K562 (cell line): ENCODE measurements around the gene TBC1D2. TPM values are rescaled to one million over a fixed set of nuclear protein-coding genes. Genes with fewer than 3 reads are reported as not detected.

ENCODE experiments used
- CBFA2T2 ChIP-seq: fragments of 450-650 bp; conservative IDR thresholded peaks from 2 replicates; pipeline ENCODE4 v1.6.1; 2017; ENCODE audit warnings: mild to moderate bottlenecking
- CHAMP1 ChIP-seq: fragments of 450-650 bp; IDR thresholded peaks from 2 replicates; pipeline ENCODE4 v1.6.1; 2016; ENCODE audit warnings: mild to moderate bottlenecking
- CTCFL ChIP-seq: IDR thresholded peaks from 2 replicates; pipeline ENCODE4 v1.6.1; 2011; ENCODE audit warnings: borderline replicate concordance, low read depth, mild to moderate bottlenecking, moderate library complexity, low read length; ENCODE audit not compliant: insufficient read depth, poor library complexity, severe bottlenecking
- FIP1L1 ChIP-seq: fragments of 200-400 bp; formaldehyde crosslinking; IDR thresholded peaks from 2 replicates; pipeline ENCODE4 v1.6.1; 2018; ENCODE audit warnings: mild to moderate bottlenecking, low read depth, low read length; ENCODE audit not compliant: poor library complexity, severe bottlenecking
- GTF2F1 ChIP-seq: IDR thresholded peaks from 2 replicates; pipeline ENCODE4 v1.6.1; 2011; ENCODE audit warnings: low read depth, low read length, improper control_type of control experiment
- HMG20A ChIP-seq: fragments of 450-650 bp; formaldehyde crosslinking; conservative IDR thresholded peaks from 2 replicates; pipeline ENCODE4 v1.4.0; 2020; ENCODE audit warnings: mild to moderate bottlenecking, mixed read lengths
- ID3 ChIP-seq, 2 experiments: fragments of 250-450 bp in 1 of 2; fragments of 450-650 bp in 1 of 2; sonication (Bioruptor Pico) in 1 of 2; IDR thresholded peaks; 2 replicates each; pipeline versions ENCODE4 v1.6.1 to v1.8.0; 2016 to 2021; ENCODE audit warnings: mild to moderate bottlenecking in 2 of 2, moderate library complexity in 2 of 2, missing compliant biosample characterization in 1 of 2, missing genetic modification characterization in 1 of 2
- MECOM ChIP-seq: fragments of 250-450 bp; sonication (Bioruptor Pico); IDR thresholded peaks from 2 replicates; pipeline ENCODE4 v1.8.0; 2022; ENCODE audit warnings: inconsistent platforms
- MXD1 ChIP-seq: fragments of 250-450 bp; sonication (Bioruptor Pico); IDR thresholded peaks from 2 replicates; pipeline ENCODE4 v1.8.0; 2021; ENCODE audit warnings: borderline replicate concordance, mild to moderate bottlenecking, moderate library complexity; ENCODE audit not compliant: poor library complexity, severe bottlenecking
- NFIX ChIP-seq: fragments of 250-450 bp; sonication (Bioruptor Pico); IDR thresholded peaks from 2 replicates; pipeline ENCODE4 v1.4.0; 2020; ENCODE audit warnings: low read depth, mild to moderate bottlenecking, moderate library complexity
- NR2C1 ChIP-seq, 2 experiments: fragments of 450-650 bp; IDR thresholded peaks; 2 replicates each; pipeline ENCODE4 v1.6.1; 2017; ENCODE audit warnings: mild to moderate bottlenecking in 2 of 2, antibody characterized with exemption in 1 of 2, inconsistent platforms in 1 of 2, missing compliant biosample characterization in 1 of 2, missing genetic modification characterization in 1 of 2
- POLR3G ChIP-seq: IDR thresholded peaks from 2 replicates; pipeline ENCODE4 v1.6.1; 2011; ENCODE audit not compliant: insufficient read length, insufficient replicate concordance; ENCODE audit errors: extremely low read depth
- RAD21 ChIP-seq, 2 experiments: fragments of 250-450 bp in 1 of 2; fragments of 450-650 bp in 1 of 2; sonication (Bioruptor Pico) in 1 of 2; formaldehyde crosslinking in 1 of 2; IDR thresholded peaks in 1 of 2; conservative IDR thresholded peaks in 1 of 2; 2 replicates each; pipeline versions ENCODE4 v1.4.0 to v1.8.0; 2020 to 2022; ENCODE audit warnings: mild to moderate bottlenecking in 2 of 2, moderate library complexity in 1 of 2
- SETDB1 ChIP-seq: IDR thresholded peaks from one replicate; pipeline ENCODE4 v1.6.1; 2012; ENCODE audit warnings: low read length, control low read depth, inconsistent platforms
- TFE3 ChIP-seq: fragments of 450-650 bp; formaldehyde crosslinking; IDR thresholded peaks from 2 replicates; pipeline ENCODE4 v1.4.0; 2020; ENCODE audit warnings: mild to moderate bottlenecking, mixed read lengths
- ZC3H11A ChIP-seq: IDR thresholded peaks from 2 replicates; pipeline ENCODE4 v1.6.1; 2012; ENCODE audit warnings: low read depth, low read length, improper control_type of control experiment
- ZFP1 ChIP-seq: fragments of 450-650 bp; formaldehyde crosslinking; IDR thresholded peaks from 2 replicates; pipeline ENCODE4 v1.4.0; 2020; ENCODE audit warnings: mild to moderate bottlenecking, mixed read lengths
- ZNF224 ChIP-seq: sonication (generic); formaldehyde crosslinking; IDR thresholded peaks from 2 replicates; pipeline ENCODE4 v1.8.0; 2022; ENCODE audit warnings: mild to moderate bottlenecking, missing genetic modification reagents
- ZNF253 ChIP-seq: fragments of 250-450 bp; sonication (Bioruptor Pico); conservative IDR thresholded peaks from 2 replicates; pipeline ENCODE4 v1.6.1; 2021; ENCODE audit warnings: mild to moderate bottlenecking
- polyA plus RNA-seq, 8 experiments: library from polyadenylated mRNA; depleted of rRNA in 4 of 8; stranded (reverse) in 5 of 8; unstranded in 3 of 8; fragments of >200 nt; fragmentation: Nextera tagmentation in 2 of 8; fragmentation: Illumina TruSeq in 1 of 8; extraction: Ambion mirVana in 2 of 8; extraction: Trizol in 1 of 8; gene quantifications; 2 replicates each; pipeline versions ENCODE4 v1.2.1 to v1.2.3, GENCODE V29; 2011 to 2014; ENCODE audit warnings: inconsistent platforms in 1 of 8, missing spikeins in 1 of 8
- total RNA-seq, 7 experiments: library from RNA; depleted of rRNA in 6 of 7; stranded (reverse); fragments of >200 nt in 6 of 7; fragmentation: Illumina TruSeq in 2 of 7; extraction: Trizol in 2 of 7; gene quantifications; 2 replicates each; pipeline versions ENCODE4 v1.2.1 to v1.2.3, GENCODE V29; 2011 to 2021; ENCODE audit warnings: low replicate concordance in 1 of 7

TBC1D2 gene
- total and polyA plus RNA-seq, 9 of the 15 experiments (the other 6 are each of a cell fraction or from before 2014, with no cell fraction given), result 0.10 to 7.0 (median 2.5) TPM

GRCh38 chr9:98191671-98192502, 63.6 kb downstream of the TBC1D2 start (continued):
- TF ChIP-seq MECOM, result no peak
- no peak for TF ChIP-seq ZFP1
- TF ChIP-seq NR2C1 (IDR thresholded peaks at IDR 0.05), result no peak
- no peak for TF ChIP-seq NR2C1 (tag; IDR thresholded peaks at IDR 0.05)
- no peak for TF ChIP-seq HMG20A
- TF ChIP-seq ZNF253 (CRISPR knock-in tag), result no peak
- no peak for TF ChIP-seq TFE3 (CRISPR knock-in tag)
- TF ChIP-seq CTCFL, result no peak
- no peak for TF ChIP-seq CBFA2T2
- no peak for TF ChIP-seq ZC3H11A
- TF ChIP-seq GTF2F1, result no peak
- TF ChIP-seq CHAMP1, result no peak
- TF ChIP-seq RAD21 (CRISPR knock-in tag; conservative IDR thresholded peaks at IDR 0.05 in 1 of 2, IDR thresholded peaks at IDR 0.05 in 1 of 2), result no peak
- no peak for TF ChIP-seq SETDB1
- TF ChIP-seq FIP1L1, result peak; percentile 35
- TF ChIP-seq POLR3G, result no peak
- no peak for TF ChIP-seq ID3 (CRISPR knock-in tag; IDR thresholded peaks at IDR 0.05)
- TF ChIP-seq ID3 (tag; IDR thresholded peaks at IDR 0.05), result 0 out of 2 replicates have a peak, but pooled peaks have one; percentile 25
- no peak for TF ChIP-seq ZNF224
- TF ChIP-seq NFIX (CRISPR knock-in tag), result no peak
- TF ChIP-seq MXD1 (CRISPR knock-in tag), result no peak
